Activated CD8-positive, alpha-beta memory T cell treated with anti-CD3 and anti-CD28 coated beads, Interleukin-2, amount 50 U/mL, for 4 hours (primary cell): ENCODE measurements around the gene TDRD5.

ENCODE experiments used
- DNase-seq: peaks from one replicate; pipeline ENCODE4 v3.0.0-alpha.2; 2020

Gene TDRD5, protein sequence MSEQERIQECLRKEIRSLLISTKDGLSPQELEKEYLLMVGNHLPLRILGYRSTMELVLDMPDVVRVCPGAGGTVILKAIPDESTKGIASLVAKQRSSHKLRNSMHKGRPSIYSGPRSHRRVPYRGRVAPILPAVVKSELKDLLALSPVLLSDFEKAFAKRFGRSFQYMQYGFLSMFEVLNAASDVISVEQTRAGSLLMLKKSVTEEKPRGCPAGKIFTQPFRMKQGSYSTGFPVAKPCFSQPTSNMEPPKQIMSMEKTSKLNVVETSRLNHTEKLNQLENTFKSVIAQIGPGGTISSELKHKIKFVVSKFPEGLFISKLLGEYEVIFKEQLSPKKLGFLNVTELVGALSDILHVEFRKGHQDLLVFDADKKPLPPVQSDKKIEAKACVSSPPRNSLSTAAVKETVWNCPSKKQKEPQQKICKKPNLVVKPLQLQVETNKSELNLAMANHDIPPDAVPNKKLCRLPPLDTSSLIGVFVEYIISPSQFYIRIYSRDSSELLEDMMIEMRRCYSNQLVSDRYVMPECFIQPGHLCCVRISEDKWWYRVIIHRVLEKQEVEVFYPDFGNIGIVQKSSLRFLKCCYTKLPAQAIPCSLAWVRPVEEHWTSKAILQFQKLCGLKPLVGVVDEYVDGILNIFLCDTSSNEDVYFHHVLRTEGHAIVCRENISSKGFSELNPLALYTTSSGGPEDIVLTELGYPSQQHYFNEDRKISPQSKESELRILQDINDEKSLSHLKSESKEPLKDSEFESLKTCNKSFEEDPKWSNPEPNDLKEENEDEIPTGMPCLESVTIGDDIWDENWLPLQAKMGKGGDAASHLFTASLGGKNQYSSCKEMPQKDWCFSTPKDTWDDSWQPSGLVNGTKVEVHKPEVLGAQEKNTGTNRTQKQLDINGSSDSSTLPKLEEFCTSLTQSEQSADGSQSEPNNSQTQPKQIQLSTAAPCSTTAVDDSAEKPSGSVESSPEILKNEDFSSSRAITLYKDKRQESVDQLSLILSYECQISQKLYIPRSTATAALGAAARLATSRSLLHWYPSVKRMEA

DNA sequence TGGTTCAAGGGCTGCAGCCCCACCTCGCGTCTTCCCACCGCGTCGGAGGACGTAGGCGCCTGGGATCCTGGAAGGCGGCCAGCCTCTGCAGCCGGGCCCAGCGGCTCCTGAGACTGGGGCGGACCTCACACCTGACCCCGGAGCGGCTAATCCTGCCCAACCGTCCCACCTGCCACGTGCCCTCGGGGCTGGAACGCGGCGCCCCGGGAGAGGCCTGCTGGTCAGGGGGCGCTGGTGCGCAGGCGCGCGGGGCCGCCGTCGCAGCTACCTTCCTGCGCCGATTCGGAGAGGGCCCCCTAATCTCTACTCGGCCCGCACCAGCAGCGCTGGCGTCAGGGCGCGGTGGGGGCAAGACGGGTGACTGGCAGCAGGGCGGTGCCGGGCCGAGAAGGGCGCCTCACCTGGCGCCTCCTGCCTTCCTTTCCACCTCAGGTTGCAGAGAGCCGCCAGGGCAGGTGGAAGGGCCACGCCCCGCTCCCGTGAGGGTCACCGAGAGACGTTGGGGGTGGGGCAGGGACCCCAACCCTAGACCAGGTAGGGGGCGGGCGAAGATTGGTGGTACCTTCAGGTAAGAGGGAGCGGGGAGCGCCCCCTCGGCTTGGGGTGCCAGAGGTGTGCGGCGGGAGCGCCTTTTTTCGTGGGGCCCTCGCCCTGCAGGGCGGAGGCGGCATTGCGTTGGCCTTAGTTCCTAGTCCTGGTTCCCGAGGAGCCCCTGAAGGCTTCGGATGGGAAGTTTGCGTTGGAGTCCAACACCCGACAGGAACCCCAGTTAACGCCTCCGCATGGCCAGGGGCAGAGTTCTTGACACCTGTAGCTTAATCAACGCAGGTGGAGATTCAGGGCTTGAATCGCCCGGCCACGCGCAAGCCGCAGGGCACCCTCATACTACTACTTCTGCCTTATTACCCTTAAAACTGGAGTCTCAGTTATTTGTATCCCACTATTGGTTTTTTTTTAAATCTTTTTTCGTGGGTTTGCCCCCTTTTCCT, at the start of gene TDRD5:
TDRD5 (plus strand) TSS at position 241 of the 989 bp plus-strand sequence. CDS start 784 bp downstream, outside the sequence.
- no peak for DNase-seq

DNA sequence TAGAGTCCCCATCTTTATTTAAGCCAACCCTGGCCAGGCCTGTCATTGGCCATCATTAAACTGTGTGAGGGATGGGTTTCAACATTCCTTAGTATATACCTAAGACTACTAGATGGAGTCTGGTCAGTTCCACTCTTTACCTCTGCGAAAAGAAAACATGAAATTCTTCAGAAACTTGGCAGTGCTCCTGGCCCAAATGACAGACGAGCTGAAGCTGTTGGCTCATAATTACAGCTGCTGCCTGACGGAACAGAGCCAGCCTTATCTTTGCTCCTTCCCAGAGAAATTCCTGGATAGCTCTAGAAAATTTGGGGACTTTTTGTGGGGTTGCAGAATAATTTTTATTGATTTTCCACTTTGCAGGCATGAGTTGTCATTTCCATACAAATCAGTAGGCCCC, 46.3 kb upstream of the TDRD5 start:
- DNase-seq, result no peak

DNA sequence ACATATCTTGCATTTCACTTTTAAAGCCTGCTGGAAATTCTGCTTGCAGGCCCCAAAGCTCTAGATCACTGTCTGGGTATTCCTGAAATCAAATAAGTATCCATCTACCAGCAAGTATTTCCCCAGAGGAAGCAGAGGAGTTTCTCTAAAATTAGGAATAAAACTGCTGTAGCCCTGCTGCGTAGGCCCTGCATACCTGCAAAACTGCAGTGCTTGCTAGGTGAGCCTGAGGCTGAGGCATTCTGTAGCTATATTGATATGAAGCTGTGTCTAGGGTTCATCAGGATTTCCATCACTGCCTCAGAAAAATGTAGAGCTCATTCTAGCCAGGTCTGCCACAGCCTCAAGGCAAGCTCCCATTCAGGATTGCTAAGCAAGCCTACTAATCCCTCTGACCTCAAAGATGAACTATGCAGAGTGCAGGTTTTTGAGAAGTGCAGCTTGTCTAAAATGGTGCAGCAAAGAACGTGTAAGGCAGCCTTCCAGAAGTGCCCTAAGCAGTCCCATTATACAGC, 44.6 kb upstream of the TDRD5 start:
- no peak for DNase-seq

DNA sequence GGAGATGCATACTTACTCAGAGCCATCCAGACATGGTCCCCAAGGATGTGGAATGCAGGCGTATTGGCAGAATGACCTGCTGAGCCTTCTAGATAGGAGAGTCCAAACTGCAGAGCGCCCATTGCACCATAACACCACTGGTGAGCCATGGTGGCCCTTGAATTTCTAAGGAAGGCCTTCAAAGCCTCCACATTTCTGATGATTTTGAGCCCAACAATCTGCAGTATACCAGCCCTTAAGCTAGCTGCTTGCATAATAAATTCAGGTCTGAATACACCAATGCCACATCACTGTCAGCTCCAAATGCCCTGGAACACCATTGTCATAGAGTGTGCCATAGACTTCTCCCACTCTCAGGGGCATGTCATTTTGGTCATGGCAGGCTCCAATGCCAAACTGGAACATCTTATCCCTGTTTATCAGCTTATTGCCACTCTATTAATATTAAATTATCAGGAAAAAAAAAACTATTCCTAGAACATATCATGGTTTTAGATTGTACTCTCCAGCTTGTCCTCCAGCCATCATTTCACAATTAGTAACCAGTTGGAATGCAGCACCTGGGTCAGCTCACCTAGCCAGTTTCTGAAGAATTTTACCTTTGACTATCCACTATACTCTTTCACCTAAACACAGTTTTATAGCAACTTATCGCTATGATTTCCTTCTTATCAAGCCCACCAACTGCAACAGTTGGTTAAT, 42.8 kb upstream of the TDRD5 start:
- DNase-seq, result no peak

DNA sequence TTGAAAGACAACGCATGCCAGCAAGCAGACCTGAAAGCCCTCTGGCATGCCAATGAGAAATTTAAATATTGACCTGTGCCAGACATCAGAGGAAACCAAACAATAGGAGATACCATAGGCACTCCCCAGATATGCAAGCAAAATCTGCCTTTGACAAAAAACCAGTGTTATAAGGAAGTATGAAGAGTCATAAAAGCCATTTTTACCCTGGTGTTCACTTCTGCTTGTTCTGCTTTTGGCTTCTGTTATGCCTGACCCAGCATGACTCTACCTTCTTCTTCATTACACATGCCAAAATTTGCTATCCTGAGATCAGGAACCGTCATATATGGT, 42.3 kb upstream of the TDRD5 start:
- DNase-seq, result no peak

DNA sequence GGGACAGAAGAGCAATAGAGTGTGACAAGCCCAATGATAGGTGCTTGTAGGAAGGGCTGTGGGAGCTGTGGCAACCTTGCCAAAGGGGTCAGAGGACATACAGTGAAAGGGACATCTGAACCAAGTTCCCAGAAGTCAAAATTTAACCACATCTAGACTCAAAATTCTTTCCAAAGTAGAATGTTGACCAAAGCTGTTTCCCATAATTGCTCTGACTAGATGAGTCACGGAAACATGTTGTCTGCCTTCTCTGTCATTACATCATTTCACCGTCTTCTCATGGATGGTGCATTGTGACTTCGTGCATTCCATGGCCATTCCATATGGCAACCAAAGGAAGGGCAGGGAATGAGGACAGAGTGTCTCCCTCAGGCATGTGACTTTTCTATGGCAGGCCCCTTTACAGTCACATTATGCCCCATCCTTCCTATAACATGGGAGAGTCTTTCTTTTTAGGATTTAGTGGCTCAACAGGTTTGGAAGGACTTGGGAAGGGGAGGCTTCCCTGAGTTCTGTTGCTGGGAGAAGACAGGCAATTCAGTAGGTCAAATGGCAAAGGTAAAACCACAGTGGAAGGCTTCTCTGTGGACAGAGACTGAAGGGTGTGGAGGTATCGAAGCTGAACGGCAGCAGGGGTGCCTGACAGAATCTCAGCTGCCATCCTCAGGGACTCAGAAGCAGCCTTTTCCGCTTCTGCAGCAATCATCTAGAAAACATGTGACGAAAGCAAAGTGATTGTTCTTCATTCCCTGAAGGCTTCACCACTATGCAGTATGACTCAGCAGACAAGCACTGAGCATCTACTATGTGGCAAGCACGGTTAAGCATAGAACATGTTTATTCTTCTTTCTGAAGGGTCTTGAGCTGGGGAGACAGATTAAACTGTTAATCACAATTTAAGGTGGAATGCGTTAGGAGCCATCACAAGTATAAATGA, 40.6 kb upstream of the TDRD5 start:
- DNase-seq, result no peak

DNA sequence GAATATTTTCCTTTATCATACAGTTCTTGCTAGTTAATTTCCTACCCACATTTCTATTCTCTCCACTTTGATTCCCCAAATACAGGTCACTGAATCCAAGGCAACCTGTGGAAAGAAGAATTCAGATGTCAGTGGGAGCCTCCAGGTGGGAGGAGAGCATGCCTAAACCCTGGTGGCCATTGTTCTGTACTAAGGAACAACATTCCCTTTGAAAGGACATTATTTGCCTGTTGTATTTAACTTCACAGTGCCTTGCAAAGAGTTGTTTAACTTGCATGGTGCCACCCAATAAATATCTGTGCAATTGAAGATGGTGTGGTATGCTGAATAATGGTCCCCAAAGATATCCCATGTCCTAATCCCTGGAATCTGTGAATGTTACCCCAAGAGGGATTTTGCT, 37.2 kb upstream of the TDRD5 start:
- no peak for DNase-seq

DNA sequence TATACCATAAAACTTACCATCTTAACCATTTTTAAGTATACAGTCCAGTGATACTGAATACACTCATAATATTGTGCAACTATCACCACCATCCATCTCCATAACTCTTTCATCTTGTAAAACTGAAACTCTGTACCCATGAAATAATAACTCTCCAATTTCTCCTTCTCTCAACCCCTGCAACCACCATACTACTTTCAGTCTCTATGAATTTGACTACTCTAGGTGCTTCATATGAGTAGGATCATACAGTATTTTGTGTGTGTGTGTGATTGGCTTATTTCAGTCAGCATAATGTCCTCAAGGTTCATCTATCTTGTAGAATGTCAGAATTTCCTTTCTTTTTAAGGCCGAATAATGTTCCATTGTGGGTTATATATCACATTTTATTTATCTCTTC, 33.6 kb upstream of the TDRD5 start:
- DNase-seq, result no peak

DNA sequence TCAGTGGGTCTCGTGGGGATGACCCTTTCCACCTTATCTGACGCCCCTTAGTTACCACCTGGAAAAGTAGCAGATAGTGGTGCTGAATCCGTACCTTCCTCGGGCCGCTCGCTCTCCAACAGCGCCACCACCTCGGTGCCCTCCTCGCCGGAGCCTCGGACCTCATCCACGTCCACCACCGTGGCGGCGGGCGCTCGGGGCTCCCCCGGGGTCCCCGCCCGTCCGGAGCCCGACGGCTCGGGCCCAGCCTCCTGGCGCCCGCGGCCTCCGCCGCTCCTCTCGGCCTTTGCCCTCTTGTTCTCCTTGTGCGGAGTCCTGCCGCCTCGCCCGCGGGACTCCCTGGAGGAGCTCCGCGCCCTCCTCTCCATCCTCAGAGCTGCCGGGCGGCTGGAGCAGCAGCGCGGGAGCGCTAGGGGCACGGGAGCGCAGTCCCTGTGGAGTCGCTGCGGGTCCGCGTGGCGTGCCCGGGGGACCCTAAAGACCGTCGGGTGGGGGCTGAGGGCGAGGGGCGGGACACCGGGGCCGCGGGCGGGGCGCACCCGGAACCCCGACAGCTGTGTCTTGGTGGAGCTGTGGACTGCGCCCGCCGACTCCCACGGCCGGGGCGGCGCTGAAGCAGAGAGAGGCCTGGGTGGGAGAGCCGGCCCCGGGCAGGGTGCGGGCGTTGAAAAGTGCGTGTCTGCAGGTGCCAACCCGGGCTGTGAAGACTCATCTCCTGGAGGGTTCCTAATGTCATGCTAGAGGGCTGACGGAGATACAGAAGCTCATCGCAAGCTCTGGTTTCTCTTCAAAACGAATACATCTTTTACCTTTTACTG, 15.9 kb upstream of the TDRD5 start, which contains the start of gene NPHS2:
NPHS2 (minus strand) TSS at position 452 of the 818 bp plus-strand sequence; CDS start at position 368, 84 bp downstream.
- DNase-seq, result no peak

DNA sequence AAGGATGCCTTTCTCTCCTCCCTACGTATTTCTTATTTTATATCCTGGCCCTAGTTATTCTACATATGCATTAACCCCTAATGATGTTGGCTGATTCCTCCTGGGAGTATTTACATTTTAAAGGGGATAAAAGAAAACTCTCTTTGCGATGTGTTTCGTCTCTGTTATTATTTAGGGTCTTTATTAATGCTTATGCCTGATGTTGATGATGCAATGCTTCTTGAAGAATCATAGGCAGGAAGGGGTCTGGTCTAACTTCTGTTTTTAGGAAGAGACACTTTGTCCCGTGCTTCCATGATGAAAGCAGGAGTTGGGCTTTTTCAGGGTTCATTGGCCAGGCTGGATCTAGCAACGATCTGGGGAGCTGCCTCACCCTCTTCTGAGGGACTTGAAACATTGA, 15.1 kb upstream of the TDRD5 start:
- DNase-seq, result no peak

DNA sequence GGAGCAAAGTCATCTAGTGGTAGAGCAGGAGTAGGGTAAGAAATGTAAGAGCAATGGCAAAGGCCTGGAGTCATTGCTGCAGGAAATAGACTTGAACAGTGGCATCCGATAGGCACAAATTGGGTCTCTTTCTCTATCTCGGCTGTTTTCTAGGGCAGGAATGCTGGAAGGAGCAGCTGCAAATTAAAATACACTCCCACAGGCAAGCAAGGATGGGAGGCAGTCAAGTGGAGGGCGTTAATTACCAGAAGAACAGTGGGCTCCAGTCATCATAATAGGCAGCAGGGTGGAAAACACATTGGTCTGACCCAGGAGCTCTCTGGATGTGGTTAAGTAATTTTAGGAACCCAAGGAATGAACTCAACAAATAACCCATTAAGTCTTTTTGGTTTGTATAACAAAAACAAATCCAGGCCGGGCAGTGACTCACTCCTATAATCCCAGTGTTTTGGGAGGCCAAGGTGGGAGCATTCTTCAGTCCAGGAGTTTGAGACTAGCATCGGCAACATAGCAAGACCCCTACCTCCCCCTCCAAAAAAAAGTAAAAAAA, 7.8 kb upstream of the TDRD5 start:
- DNase-seq, result no peak

DNA sequence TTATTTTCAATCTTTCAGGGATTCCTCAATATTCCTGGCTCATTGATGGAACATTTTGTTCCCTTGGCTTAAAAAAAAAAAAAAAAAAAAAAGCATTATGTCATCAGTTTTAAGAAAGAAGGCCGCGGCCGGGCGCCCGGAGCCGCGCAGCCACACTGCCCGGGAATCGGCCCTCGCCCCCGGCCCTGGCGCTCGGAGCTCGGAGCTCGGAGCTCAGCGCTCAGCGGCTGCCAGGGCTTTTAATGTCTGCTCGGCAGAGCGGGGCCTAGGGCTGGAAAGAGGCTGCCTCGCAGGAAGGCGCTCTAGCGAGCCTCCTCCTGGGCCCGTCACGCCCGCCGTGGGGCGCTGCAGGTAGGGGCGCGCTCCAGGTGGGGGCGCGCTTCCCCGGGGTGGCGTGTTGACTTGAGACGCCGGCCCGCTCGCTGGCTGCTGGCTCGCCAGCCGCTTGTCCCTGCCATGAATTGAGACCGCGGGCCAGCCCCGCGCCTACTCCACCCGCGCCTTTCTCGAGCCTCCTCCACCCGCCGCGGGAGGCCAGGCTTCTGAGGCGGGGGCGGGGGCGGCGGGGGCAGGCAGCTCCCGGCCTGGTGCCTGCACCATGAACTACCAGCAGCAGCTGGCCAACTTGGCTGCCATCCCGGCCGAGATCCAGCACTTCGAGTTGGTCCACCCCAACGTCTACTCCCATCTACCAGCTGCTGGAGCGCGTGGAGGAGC, 5.4 kb upstream of the TDRD5 start:
- no peak for DNase-seq

DNA sequence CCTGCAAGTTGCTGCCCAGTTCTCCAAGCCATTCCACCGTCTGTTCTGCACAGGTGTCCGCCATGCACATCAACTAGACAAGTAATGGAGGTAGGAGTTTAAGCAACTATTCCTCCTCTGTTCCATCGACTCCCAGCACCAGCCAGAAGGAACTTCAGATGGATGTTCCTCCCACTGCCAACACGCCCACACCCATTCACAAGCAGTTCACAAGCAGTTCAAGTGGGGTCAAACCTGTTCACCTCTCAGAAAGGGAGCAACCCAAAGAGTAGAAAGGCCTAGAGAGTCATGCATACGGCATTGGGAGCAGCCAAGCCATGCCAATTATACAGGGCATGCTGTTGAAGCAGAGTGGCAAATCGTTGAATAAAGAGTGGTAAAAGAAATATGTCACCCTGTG, 4.3 kb upstream of the TDRD5 start:
- DNase-seq, result no peak

DNA sequence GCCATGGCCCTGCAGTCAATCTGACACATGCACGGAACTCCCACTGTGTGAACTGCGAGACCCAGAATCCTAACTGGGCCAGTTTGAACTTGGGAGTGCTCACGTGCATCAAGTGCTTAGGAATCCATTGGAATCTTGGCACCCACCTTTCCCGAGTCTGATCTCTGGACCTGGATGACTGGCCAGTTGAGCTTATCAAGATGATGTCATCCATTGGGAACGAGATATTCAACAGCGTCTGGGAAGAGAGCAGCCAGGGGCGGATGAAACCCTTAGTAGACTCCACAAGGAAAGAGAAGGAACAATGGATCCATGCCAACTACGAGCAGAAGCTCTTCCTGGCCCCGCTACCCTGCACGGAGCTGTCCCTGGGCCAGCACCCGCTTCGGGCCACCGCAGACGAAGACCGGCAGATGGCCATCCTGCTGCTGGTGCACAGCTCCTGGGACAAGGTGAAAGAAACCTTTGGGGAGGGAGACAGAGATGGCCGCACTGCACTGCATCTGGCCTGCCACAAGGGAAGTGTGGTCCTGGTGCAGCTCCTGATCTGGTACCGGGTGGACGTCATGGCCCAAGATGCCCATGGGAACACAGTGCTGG, 3.1 kb upstream of the TDRD5 start:
- no peak for DNase-seq

DNA sequence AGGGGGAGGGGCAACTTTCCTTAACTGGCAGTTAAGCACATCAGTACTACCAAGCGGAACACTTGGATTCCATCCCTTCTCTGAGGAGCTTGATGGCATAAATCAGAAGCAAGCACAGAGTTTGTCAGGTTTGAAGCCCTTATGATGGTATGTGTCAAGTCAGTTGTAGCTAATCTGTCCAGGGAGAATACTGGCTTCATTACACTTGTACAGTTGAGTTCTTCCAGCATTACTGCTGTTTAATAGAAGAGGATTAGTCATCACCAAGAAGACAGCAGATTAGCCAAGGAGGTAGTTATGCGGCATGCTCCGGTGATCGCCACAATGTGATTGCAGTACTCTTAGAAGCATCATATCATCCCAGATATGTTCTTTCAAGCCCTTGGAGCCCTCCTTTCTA, 2.1 kb upstream of the TDRD5 start:
- DNase-seq, result no peak

DNA sequence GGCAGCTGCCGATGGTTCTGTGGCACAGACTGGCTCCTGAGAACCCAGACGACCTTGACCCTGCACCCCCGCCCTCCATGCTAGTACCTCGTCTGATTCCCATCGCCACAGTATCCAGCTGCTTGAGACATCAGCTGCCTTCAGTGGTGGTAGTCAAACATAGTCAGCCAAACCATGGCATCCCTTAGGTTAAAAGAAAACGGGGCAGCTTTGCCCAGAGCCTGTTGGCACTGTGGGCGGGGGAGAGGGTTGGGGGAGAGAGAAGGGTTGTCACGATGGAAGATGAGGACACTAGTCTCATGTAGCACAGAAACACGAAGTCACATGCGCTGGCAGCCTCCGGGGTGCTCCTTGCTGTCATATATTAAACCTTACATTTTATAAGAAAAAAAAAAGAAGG, 961 bp upstream of the TDRD5 start:
- no peak for DNase-seq

DNA sequence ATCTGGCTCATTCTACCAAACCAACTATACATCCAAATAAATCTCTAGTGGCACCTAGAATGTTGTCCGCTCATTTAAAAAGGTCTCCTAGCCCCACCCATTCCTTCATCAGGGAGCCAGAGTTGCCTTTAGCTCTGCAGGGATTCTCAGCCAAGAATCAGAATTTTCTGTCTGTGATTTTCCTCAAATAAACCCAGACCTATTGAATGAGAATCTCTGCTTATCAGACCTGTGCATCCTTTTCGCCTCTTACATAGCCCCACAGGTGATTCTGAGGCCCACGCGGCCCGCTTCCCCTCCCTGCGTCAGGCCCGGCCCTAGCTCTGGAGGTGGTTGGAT, 410 bp upstream of the TDRD5 start:
- no peak for DNase-seq

DNA sequence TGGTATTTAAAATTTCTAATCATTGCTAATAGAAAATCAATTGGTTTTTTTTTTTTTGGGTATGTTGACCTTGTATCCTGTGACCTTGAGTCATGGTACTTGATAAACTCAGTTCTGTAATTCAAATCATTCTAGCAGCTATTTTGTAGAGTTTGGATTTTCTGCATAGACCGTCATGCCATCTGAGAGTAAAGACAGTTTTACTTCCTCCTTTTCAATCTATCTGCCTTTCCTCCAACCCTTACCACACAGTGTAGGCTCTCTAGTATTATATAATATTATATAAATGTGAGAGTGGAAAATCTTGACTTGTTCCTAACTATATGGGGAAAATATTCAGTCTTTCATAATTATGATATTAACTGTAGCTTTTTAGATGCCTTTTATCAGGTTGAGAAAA, 7.0 kb downstream of the TDRD5 start:
- no peak for DNase-seq
